ENCODE data around the gene MRAP.

Gene MRAP

DNA sequence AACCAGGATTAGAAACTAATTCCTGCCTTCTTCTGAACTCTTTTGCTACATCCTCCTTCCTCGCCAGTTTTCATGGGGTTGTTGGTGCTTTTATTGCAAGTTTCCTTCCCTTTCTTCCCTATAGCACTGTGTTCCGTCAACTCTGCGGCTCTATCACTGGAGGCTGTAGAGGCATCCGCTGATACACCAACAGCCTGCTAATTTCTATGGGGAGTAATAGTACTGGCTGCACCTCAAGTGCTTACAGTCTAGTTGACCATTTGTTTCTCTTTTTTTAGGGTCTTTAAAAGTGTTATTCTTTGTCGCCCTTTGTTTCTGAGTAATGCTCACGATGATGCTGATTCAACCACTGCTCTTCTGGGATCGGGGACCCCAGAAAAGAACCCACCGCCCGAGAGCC lies 20.6 kb upstream of the MRAP start:
- Histone ChIP-seq H3K9me3 (ENCODE audit: control insufficient read depth, insufficient read depth, low read depth, low read length) (no peaks in the 10 kb centered on the region), H3K27ac (ENCODE audit: extremely low read depth, low read depth, low read length) (peak overlapping the region; percentile 72; the same call in 1 of the 2 replicates), H3K4me3 (ENCODE audit: low read depth, low read length) (peak overlapping the region; percentile 98), H3K4me1 (ENCODE audit: control insufficient read depth, insufficient read depth, low read length) (peaks cover 6% of the 10 kb centered on the region; the same call in 1 of the 2 replicates), H3K36me3 (ENCODE audit: control insufficient read depth in 2 of 2, insufficient read depth in 1 of 2, low read length in 2 of 2) (peaks cover 11 to 19% of the 10 kb centered on the region in 2 experiments)
- TF ChIP-seq, protein P1, sequence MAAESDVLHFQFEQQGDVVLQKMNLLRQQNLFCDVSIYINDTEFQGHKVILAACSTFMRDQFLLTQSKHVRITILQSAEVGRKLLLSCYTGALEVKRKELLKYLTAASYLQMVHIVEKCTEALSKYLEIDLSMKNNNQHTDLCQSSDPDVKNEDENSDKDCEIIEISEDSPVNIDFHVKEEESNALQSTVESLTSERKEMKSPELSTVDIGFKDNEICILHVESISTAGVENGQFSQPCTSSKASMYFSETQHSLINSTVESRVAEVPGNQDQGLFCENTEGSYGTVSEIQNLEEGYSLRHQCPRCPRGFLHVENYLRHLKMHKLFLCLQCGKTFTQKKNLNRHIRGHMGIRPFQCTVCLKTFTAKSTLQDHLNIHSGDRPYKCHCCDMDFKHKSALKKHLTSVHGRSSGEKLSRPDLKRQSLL (tag by site-specific recombination; IDR thresholded peaks at IDR 0.05) = peak; percentile 78; the same call in 1 of the 2 replicates
- TF ChIP-seq ZNF146 (tag by site-specific recombination; IDR thresholded peaks at IDR 0.05) = no peak
- CTCF ChIA-PET = no interaction called here
- POLR2A ChIA-PET = interaction anchor here (1.0 to 1.5 kb wide), 5 partner anchors 9 to 493 kb away, joined by 3 to 6 read pairs (median 4); partner anchors contain the start of gene PAXBP1

DNA sequence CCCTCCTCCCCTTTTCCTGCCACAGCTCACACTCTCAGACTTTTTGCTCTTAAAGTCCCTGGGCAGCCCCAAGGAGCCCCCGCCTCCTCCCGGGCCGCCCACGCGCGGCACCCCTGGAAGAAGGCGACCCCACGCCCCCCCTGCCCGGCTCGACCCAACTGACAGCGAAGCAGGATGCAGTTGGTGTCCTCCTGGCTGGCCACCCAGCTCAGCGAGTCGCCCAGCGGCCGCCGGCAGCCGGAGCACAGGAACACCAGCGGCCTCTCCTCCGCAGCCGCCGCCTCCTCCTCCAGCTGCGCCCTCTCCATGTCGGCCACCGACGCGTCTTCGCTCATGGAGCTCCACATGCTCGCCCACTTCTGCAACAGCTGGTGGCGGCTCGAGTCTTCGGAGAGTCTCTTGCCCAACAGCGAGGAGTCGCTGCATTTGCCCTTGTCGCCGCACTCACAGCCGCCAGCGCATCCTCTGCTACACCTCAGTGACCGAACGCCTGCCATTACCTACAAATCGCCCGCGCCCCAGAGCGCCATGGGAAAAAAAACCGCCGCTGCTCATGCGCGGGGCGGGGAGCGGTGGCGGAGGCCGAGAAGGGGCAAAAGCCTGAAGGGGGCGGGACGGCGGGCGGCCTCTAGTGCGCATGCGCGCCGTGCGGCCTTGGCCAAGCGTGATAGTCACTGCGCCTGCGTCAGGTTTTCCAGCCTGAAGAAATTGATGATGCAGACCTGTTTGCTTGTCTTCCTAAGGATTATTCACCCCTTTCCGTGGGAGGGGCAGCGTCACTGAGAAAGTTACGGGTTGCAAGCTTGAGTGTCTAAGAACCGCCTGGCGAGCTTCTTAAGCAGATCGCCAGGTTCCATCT lies 19.9 kb upstream of the MRAP start, which contains the start of gene MIS18A:
Gene MIS18A (minus strand): TSS at position 532 of the 859 bp plus-strand sequence. CDS start 35 bp downstream, at position 497.
- ChIA-PET CTCF (interaction anchor here (0.6 to 1.9 kb wide), 3 partner anchors 22 to 289 kb away, joined by 3 to 6 read pairs (median 3); no protein-coding TSS in a partner anchor), POLR2A (interaction anchor here (0.6 to 1.5 kb wide), 9 partner anchors 9 to 828 kb away, joined by 3 to 7 read pairs (median 4); partner anchors contain the start of genes HUNK and PAXBP1)
- Histone ChIP-seq H3K9me3 (ENCODE audit: control insufficient read depth, insufficient read depth, low read depth, low read length) (no peaks in the 10 kb centered on the region), H3K27ac (ENCODE audit: extremely low read depth, low read depth, low read length) (peak within 1 kb of the TSS; percentile 72), H3K4me3 (ENCODE audit: low read depth, low read length) (peak within 1 kb of the TSS; percentile 98), H3K36me3 (ENCODE audit: control insufficient read depth in 2 of 2, insufficient read depth in 1 of 2, low read length in 2 of 2) (peaks cover 11 to 12% of the 10 kb centered on the region in 2 experiments), H3K4me1 (ENCODE audit: control insufficient read depth, insufficient read depth, low read length) (peaks cover 6% of the 10 kb centered on the region; the same call in 1 of the 2 replicates)
- TF ChIP-seq YY1 (tag by site-specific recombination; IDR thresholded peaks at IDR 0.05) = peak; percentile 97
- no peak for TF ChIP-seq ZNF792 (tag by site-specific recombination; IDR thresholded peaks at IDR 0.05)
- no peak; the same call in 1 of the 2 replicates for TF ChIP-seq KLF10 (tag by site-specific recombination; IDR thresholded peaks at IDR 0.05)
- no peak for TF ChIP-seq ZNF510 (tag by site-specific recombination; IDR thresholded peaks at IDR 0.05; ENCODE audit: insufficient replicate concordance)
- TF ChIP-seq GLIS2 (tag by site-specific recombination; IDR thresholded peaks at IDR 0.05) = no peak
- TF ChIP-seq ZNF654 (tag by site-specific recombination; IDR thresholded peaks at IDR 0.05; ENCODE audit: low read depth) = no peak
- no peak for TF ChIP-seq ZNF423 (tag by site-specific recombination; IDR thresholded peaks at IDR 0.05)
- TF ChIP-seq ZBTB17 (tag by site-specific recombination; IDR thresholded peaks at IDR 0.05) = peak; percentile 90
- TF ChIP-seq, protein P2, sequence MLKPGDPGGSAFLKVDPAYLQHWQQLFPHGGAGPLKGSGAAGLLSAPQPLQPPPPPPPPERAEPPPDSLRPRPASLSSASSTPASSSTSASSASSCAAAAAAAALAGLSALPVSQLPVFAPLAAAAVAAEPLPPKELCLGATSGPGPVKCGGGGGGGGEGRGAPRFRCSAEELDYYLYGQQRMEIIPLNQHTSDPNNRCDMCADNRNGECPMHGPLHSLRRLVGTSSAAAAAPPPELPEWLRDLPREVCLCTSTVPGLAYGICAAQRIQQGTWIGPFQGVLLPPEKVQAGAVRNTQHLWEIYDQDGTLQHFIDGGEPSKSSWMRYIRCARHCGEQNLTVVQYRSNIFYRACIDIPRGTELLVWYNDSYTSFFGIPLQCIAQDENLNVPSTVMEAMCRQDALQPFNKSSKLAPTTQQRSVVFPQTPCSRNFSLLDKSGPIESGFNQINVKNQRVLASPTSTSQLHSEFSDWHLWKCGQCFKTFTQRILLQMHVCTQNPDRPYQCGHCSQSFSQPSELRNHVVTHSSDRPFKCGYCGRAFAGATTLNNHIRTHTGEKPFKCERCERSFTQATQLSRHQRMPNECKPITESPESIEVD (tag by site-specific recombination; IDR thresholded peaks at IDR 0.05) = no peak
- peak; percentile 90 for TF ChIP-seq ZSCAN23 (tag by site-specific recombination; IDR thresholded peaks at IDR 0.05)
- TF ChIP-seq GFI1B (tag by site-specific recombination; IDR thresholded peaks at IDR 0.05) = no peak
- TF ChIP-seq, protein P3, sequence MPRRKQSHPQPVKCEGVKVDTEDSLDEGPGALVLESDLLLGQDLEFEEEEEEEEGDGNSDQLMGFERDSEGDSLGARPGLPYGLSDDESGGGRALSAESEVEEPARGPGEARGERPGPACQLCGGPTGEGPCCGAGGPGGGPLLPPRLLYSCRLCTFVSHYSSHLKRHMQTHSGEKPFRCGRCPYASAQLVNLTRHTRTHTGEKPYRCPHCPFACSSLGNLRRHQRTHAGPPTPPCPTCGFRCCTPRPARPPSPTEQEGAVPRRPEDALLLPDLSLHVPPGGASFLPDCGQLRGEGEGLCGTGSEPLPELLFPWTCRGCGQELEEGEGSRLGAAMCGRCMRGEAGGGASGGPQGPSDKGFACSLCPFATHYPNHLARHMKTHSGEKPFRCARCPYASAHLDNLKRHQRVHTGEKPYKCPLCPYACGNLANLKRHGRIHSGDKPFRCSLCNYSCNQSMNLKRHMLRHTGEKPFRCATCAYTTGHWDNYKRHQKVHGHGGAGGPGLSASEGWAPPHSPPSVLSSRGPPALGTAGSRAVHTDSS (tag by site-specific recombination; IDR thresholded peaks at IDR 0.05) = no peak
- TF ChIP-seq, protein P4, sequence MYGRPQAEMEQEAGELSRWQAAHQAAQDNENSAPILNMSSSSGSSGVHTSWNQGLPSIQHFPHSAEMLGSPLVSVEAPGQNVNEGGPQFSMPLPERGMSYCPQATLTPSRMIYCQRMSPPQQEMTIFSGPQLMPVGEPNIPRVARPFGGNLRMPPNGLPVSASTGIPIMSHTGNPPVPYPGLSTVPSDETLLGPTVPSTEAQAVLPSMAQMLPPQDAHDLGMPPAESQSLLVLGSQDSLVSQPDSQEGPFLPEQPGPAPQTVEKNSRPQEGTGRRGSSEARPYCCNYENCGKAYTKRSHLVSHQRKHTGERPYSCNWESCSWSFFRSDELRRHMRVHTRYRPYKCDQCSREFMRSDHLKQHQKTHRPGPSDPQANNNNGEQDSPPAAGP (tag by site-specific recombination; IDR thresholded peaks at IDR 0.05) = peak; percentile 82; the same call in 1 of the 2 replicates
- no peak for TF ChIP-seq ZNF169 (tag by site-specific recombination; IDR thresholded peaks at IDR 0.05)
- no peak for TF ChIP-seq ZNF133 (tag by site-specific recombination; IDR thresholded peaks at IDR 0.05)
- TF ChIP-seq ZNF324 (tag by site-specific recombination; IDR thresholded peaks at IDR 0.05) = peak; percentile 97
- TF ChIP-seq, protein P5, sequence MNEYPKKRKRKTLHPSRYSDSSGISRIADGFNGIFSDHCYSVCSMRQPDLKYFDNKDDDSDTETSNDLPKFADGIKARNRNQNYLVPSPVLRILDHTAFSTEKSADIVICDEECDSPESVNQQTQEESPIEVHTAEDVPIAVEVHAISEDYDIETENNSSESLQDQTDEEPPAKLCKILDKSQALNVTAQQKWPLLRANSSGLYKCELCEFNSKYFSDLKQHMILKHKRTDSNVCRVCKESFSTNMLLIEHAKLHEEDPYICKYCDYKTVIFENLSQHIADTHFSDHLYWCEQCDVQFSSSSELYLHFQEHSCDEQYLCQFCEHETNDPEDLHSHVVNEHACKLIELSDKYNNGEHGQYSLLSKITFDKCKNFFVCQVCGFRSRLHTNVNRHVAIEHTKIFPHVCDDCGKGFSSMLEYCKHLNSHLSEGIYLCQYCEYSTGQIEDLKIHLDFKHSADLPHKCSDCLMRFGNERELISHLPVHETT (tag by site-specific recombination; IDR thresholded peaks at IDR 0.05) = peak; percentile 82
- TF ChIP-seq BCL11B (tag by site-specific recombination; IDR thresholded peaks at IDR 0.05; ENCODE audit: low read depth) = no peak
- TF ChIP-seq ZNF404 (tag by site-specific recombination; IDR thresholded peaks at IDR 0.05) = no peak
- TF ChIP-seq, protein P6, sequence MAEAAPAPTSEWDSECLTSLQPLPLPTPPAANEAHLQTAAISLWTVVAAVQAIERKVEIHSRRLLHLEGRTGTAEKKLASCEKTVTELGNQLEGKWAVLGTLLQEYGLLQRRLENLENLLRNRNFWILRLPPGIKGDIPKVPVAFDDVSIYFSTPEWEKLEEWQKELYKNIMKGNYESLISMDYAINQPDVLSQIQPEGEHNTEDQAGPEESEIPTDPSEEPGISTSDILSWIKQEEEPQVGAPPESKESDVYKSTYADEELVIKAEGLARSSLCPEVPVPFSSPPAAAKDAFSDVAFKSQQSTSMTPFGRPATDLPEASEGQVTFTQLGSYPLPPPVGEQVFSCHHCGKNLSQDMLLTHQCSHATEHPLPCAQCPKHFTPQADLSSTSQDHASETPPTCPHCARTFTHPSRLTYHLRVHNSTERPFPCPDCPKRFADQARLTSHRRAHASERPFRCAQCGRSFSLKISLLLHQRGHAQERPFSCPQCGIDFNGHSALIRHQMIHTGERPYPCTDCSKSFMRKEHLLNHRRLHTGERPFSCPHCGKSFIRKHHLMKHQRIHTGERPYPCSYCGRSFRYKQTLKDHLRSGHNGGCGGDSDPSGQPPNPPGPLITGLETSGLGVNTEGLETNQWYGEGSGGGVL (tag by site-specific recombination; IDR thresholded peaks at IDR 0.05) = no peak
- no peak for TF ChIP-seq ZNF530 (tag by site-specific recombination; IDR thresholded peaks at IDR 0.05; ENCODE audit: low read depth)
- peak; percentile 58; the same call in 1 of the 2 replicates for TF ChIP-seq ZBTB7A (tag by site-specific recombination; IDR thresholded peaks at IDR 0.05; ENCODE audit: low read depth)
- TF ChIP-seq ZBTB21 (tag by site-specific recombination; IDR thresholded peaks at IDR 0.05) = peak; percentile 47

Data from HEK293 (cell line).